NCI-H748 (cell line): ENCODE measurements around the gene ELL.
"Not testable (repeated sequence)": the region's sequence is repeated elsewhere in the genome, so short reads cannot be mapped to it uniquely, and the experiment has no call there.

Experiments used
- DNase-seq: peaks from one replicate; lab custom pipeline; 2025; ENCODE audit not compliant: unreplicated experiment; lab: John Stamatoyannopoulos, UW

The ELL gene

DNA sequence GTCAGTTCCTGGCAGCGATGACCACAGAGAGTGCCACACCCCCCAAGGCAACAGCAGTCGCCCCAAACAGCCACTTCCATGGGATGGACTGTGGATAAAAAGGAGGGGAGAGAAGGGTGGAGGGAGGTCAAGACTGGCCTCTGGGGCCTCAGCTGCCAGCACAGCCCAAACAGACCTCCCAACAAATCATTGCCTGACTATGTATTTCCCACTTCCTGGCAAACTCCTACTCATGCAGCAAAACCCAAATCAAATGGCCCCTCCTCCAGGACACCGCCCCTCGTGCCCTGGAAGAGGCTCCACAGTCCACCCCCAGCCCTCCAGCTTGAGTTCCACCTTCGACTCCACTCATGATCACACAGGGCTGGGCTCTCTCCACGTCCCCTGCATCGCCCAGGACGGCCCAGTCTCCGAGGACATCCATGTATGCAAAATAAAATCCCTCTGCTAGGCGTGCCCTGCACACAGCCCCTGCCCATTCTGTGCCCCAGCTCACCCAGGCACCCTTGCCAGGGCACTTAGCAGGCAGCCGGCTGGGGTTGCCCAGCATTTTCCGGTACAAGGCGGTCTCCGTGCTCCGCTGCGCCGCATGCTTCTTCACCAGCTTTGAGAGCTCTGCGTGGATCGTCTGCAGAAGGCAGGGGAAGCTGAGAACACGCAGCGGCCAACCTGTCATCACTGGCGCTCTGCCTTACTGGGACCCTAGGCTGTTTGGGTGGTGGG is 10.5 kb upstream of the ELL start:
- DNase-seq, result no peak

DNA sequence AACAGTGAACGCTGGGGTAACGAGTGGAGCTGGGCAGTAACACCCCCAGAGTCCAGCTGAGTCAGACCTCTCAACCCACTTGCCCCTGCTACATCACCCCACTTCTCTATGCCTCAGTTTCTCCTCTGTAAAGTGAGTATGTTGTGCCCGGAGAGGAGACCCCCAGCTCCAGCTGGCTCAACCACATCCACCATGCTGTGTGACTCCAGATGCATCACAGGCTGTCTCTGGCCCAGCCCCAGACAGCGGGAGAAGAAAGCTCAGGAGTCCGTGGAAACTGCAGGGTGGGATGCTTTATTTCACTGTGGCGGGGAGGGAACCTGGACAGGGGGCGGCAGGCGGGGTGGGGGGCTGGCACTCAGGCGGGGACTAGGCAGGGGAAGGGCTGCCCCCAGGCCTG is 9.6 kb upstream of the ELL start:
- no peak for DNase-seq

DNA sequence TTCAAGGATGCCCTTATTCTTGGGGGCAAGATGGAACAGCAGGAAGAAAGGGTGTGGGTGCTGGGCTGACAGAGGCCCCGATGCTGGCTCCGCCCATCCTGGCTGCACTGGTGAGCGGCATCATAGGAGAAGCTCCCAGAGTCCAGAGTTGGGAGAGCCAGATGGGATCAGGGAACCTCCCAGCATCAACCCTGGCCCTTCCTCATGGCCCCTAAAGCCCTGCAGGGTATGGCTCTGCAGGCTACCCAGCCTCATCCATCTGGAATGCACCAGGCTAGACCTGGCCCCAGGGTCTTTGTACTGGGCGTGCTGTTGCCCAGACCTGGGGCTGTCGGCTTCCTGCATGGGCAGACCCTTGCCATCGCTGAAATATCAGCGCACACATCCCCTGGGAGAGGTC is 7.9 kb upstream of the ELL start:
- DNase-seq, result no peak

DNA sequence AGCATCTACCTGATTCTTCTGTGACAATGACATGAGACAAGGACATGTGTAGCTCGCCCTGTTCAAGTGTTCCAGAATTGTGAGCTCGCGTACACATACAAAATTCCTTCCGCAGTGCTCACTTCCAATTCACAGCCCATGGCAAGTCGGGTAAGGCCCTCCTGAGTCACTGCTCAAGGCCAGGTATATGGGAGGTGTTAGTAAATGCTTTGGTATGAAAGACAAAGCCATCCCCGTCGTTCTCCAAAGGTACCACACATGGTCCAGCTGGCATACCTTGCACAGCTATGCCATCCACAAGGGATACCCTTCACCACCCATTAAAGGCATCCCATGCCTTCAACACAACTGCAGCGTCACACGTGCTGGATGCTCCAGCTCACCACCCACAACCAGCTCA is 4.4 kb upstream of the ELL start:
- DNase-seq, result no peak

DNA sequence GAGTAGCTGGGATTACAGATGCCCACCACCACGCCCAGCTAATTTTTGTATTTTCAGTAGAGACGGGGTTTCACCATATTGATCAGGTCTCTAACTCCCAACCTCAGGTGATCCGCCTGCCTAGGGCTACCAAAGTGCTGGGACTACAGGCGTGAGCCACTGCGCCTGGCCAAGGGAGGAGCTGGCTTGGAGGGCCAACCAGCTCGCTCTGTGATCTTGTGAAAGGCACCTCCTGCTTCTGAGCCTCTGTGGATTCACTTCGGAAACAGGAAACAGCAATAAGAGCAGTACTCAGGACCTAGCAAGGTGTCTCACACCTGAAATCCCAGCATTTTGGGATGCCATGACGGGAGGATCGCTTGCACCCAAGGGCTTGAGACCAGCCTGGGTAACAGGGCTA is 2.0 kb upstream of the ELL start:
- DNase-seq, result no peak

DNA sequence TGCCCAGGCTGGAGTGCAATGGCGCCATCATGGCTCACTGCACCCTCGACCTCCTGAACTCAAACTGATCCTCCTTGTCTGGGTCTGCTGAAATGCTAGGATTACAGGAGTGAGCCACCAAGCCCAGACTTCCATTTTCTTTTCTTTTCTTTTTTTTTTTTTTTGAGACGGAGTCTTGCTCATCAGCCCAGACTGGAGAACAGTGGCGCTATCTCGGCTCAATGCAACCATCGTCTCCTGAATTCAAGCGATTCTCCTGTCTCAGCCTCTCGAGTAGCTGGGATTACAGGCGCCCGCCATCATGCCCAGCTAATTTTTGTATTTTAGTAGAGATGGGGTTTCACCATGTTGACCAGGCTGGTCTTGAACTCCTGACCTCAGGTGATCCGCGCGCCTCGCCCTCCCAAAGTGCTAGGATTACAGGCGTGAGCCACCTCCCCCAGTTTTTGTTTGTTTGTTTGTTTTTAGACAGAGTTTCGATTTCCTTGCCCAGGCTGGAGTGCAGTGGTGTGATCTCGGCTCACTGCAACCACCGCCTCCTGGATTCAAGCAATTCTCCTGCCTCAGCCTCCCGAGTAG is 1.1 kb upstream of the ELL start:
- not testable (repeated sequence) for DNase-seq

DNA sequence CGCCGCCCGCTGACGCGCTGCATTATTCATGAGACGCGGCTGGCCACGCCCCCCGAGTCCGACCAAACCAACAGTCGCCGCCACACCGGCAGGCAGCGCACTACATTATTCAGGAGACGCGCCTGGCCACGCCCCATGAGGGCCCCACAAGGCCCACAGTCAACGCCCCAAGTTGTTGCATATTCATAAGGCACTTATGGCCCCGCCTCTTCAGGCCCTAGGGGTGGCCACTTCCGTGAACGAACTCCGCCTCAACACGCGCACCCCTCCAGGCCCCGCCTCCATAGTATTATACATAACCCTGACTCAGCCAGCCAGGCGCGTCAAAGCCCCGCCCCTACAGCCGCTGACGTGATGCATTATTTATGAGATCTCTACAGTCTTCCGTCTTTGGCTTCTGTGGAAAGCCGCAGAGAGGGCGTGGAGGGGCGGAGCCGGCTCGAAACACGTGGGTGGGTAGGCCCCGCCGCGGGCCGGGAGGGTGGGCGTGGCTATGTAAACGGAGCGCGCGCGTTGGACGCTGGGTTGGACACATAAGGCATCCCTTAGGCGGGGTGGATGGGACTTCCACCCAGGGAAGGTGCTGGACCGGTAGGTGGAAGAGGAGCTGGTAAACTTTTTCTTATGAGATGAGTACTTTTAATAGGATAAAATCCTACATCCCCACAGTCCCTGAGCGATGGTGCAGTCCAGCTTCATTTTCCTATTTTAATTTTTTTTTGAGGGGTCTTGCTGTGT is 423 bp upstream of the ELL start:
- peak; percentile 99 for DNase-seq

DNA sequence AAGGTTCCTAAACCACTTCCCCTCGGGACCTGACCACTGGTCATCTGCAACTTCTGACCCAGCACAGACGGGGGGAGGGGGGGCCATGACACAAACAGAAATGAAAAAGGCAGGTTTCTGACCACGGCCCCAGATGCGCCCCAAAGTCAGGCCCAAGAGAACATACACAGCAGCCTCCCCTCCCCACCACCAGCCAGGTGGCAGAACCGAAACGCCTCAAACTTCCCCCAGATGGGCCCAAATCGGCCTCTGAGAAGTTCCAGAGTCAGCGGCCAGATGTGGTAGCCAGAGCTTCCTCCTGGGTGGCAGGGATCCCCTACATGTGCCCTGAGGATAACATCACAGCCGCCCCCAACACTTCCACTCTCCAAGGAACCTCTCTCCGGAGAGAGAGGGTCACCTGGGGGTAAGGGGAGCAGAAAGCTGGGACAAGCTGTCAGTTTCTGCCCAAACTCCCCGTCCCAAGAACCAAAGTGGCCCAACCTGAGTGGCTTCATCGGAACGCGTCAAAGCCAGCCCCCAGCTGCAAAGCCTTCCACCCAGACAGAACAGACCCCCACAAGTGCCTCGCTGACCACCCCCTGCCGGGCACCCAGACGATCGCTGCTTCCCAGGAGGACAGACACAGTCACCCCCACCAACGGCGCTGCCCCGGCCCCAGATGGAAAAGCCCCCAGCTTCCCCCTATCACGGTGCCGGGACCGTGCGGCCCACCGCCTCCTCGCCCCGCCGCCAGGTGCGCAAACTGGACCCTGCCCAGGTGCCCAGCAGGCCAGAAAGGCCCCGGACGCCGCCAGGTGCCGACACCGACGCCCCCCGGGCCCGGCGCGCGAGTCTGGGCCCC is 800 bp downstream of the ELL start:
- DNase-seq, result no peak

DNA sequence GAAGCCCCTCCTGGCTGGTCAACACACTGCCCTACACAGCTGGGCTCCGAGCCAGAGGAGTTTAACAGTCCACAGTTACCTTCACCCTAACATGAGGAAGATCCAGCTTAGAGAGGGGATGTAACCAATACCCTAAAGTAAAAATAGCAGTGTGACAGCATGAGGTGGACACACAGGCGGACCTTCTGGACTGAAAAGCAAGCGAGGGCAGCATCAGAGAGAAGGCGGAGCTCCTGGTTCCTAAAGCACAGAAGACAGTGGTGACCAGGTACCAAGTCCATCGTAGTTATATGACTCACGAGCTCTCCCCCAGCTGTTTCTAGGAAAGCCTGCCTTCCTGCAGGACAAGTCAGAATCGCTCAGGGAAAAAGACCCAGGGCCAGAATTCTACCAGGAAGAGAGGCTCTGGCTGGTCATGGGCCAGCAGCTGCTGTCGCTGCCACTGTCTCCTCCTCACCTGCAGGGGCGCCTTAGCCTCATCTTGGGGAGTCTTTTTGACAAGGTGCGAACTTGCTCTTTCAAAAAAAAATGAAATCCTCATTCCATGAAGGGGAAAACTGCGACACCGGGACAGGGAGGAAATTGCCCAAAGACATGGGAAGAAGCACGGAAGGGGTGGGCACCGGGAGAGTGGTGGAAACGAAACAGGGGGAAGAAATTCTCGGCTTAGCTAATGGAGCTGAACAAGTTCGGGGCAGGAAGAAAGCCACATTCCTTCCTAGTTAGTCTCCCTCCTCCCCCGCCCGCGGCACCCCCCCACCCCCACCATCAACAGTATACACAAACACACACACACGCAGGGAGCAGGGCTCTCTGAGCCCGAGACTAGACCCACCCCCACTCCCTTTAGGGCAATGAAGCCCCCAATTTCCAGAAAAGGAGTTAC is 1.7 kb downstream of the ELL start:
- DNase-seq, result peak; percentile 27

DNA sequence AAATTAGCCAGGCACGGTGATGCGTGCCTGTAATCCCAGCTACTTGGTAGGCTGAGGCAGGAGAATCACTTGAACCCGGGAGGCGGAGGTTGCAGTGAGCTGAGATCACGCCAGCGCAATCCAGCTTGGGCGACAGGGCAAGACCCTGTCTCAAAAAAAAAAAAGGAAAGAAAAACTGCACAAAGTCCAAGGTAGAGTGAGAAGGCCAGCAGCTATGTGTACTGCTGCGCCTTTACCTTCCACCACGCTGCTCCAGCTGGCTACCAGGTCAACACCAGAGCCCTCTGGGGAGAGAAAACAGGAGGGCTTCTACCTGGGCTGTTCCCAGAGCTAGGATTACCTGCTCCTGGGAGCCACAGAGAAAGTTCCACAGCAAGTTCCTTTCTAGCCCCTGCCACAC is 3.2 kb downstream of the ELL start:
- DNase-seq, result no peak

DNA sequence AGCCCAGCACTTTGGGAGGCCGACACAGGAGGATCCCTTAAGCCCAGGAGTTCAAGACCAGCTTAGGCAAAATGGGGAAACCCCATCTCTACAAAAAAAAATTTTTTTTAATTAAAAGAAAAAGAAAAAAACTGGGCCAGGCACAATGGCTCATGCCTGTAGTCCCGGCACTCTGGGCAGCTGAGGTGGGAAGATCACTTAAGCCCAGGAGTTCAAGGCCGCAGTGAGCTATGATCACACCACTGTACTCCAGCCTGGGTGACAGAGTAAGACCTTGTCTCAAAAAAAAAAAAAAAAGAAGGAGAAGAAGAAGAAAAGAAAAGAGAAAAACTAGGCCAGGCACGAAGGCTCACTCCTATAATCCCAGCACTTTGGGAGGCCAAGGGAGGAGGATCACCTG is 4.3 kb downstream of the ELL start:
- DNase-seq, result no peak

DNA sequence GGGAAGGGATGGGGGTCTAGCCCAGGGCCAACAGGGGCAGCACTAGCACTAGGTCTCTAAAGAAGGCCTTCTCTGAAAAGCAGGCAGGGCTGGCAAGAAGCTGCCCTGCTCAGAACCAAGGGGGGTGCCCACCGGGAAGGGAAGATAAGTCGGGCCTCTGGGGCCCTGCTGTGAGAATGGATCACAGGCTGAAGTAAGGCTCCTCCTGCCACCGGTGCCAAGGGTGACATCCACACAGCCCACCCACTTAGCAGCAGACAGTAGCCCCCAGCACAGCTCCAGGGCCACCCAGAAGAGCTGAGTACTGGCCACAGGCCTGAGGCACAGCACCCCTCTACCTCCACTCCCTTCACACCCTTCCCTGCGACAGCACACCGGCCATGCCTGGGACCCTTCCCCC is 5.9 kb downstream of the ELL start:
- DNase-seq, result no peak

DNA sequence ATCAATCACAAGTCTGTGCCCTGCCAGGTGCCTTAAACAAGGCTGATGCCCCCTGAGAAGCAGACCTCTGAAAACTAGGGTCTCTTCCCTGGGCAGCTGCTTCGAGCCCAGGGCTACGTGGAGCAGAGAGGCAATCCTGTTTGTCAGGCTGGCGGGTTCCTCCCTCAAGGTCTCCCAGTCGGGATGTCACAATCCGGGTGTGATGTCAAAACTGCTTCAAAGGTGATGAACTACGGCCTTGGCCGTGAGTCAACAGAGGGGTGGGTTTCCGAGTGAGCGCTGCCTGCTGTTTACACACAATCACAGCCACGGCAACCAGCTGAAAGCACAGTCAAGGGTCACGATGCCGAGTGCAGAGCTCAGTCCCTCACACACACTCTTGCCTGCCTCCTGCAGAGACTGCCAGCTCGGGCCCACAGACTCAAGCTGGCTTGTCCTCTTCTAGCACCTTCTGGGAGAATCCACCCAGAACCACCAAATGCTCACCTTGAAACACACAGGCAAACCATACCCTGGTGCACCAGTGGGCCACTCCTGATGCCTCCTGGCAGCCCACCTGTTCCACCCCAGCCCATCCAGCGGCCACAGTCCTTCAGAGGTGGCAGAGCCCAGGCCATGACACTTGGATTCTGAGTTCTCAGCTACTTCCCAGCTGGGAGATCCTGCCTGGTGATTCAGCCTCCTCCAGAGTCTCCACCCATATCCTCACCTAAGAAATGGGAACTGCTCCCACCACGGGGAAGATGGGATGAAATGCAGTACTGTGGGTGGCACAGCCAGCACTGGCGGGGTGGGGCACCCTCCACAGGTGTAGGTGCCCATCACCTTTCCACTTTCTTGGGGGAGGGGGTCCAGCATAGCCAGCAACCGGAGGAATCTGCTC is 6.8 kb downstream of the ELL start:
- DNase-seq, result peak; percentile 10

DNA sequence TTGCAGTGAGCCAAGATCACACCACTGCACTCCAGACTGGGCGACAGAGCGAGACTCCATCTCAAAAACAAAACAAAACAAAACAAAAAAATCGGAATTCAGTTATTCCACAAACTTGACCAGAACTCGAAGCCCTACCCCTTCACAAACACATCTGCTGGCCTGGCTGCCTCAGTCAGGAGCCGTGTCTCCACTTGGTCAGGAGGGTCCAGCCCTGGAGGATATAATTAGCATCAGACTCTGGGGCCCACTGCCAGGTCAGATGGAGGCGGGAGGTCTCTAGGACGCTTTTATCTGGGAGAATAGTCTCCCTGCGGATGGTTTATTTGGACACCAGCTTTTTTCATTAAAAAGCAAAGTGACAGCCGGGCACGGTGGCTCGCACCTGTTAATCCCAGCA is 8.0 kb downstream of the ELL start:
- DNase-seq, result no peak

DNA sequence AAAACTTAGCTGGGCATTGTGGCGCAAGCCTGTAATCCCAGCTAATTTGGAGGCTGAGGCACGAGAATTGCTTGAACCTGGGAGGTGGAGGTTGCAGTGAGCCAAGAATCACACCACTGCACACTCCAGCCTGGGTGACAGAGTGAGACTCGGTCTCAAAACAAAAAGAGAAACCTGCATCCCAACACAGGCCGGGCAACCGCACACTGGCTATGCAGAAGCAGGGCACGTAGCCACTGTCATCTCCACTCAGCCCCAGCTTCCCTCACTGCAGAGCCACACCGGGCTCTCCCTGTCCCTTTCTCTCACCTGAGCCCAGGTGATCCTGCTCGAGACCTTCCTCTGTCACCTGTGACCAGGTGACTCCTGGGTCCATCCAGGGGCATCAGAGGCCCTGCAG is 11.7 kb downstream of the ELL start:
- DNase-seq, result no peak

DNA sequence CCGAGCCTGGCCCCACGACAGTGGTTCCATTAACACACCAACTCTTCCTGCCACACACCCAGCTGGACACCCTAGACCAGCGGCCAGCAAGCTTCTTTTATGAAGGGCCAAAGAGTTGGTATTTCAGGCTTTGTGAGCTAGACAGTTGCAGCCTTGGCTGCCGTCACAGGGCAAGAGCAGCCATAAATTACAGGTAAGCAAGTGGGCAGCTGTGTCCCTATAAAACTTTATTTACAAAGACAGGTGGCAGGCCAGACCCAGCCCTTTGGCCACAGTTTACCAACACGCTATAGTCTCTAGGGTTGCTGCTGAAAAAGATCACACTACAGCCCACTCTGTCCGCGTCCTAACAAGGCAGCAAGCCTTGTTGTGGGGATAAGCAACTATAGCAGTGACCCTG is 13.3 kb downstream of the ELL start:
- no peak for DNase-seq

DNA sequence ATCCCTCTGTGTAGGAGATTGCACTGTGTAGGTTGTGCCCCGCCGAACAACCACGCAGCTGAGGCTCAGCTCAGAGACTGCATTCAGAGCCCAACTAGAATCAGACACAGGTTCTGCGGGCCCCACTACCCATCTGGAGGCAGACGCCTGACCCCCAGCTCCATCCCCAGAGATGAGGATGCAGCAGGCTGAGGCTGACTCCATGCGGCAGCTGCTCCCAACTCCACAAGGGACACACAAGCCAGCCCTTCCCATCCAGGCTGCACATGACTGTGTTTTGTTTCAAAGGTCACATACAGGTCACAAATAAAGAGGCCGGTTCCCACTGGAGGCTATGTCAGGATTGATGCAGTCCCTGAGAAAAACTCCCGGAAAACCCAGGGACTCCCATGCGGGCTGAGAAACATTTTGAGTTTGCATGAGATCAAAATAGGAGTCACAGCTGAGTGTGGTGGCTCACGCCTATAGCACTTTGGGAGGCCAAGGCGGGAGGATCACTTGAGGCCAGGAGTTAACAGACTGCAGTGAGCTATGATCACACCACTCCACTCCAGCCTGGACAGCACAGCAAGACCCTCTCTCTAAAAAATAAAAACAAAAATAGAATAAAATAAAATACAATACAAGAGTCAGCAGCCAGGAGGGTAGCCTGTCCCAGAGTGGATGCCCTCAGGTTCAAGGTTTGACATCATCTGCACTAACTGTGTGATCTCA is 14.0 kb downstream of the ELL start:
- no peak for DNase-seq

DNA sequence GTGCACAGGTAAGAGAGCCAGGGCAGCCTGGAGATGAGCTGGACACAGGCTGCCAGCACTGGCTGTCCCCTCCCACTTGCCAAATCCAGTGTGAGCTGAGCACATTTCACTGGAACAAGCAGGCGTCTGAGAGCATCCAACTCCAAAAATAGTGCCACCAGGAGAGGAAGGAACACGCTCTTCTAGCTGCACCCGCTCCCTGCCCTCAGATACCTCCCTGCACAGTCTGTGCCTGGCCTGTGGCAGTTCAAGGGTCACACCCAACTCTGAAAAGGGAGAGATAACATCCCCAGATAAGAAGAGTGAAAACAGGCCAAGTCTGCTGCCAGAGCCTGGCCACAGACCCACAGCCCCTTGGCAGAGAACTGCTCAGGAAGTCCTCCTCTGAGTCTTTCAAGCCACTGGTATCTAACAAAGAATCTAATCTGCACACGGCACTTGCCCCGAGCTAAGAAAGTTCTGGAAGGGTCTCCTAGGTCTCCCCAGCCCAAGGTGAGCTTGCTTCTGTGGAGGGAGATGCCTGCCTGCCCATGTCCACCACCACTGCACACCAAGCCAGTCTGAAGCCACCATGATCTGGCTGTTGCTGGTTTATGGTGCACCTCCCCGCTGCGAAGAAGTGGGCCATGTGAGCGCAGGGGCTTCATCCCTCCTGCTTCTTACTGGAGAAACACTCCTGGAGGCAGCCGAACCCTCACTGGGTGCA is 14.7 kb downstream of the ELL start:
- no peak for DNase-seq
